Skeletal muscle cell (primary cell): ENCODE results near the gene WNT8B.

ENCODE experiments used
- DNase-seq: peaks from one replicate; pipeline ENCODE4 v3.0.0-alpha.2; 2010; ENCODE audit warnings: low read depth
- H3K4me3 ChIP-seq: 2 replicates; pipeline ENCODE4 v1.5.1; 2011; ENCODE audit warnings: low read depth, mild to moderate bottlenecking, control low read depth, low read length, moderate library complexity

WNT8B gene

GRCh38 chr10:100482181-100482833, 19.5 kb downstream of the WNT8B start:
- no peak for DNase-seq
- H3K4me3 ChIP-seq, result peak overlapping the region; percentile 46

- peak overlapping the region; percentile 46 for H3K4me3 ChIP-seq
Measured at GRCh38 chr10:100482834-100483185, 20.0 kb downstream of the WNT8B start.

DNA sequence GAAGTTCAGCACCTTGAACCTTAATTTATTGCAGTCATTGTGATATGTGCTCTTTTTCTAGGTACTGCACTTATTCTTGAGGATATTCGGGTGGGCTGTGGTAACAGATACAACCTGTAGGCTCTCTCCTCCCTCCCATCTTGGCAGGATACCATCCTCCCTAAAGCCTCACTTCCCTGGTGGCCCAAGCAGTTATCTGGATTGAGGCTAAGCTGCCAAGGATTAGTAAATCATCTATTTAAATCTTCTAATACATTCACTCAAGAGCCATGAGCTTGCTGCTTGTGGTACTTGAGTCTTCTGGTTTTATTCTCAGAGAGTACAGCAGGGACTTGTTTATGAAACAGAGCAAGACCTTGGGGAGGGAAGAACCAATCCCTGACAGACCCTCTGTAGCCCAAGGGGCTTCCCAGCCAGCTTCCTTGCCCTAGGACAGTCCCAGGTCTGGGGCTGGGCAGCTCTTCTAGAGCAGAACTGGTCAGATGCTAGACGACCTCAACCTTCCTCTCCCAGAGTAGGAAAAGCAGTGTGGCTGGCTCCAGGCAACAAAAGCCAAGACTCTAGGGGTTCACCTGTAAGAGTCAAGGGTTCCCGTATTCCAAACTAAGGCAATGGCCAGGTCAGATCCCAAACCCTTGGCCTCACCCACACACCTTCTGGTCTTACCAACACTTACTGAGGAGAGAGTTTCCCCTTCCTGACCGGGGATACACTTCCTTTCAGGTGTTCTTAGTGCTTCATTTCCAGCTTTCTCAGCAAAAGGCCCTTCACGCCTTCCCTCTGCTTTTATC, 21.3 kb downstream of the WNT8B start:
- DNase-seq, result no peak
- no peak overlapping the region for H3K4me3 ChIP-seq

More at GRCh38 chr10:100482834-100483185, 20.0 kb downstream of the WNT8B start:
- DNase-seq, result no peak

GRCh38 chr10:100485366-100485765, 22.6 kb downstream of the WNT8B start:
- no peak for DNase-seq

DNA sequence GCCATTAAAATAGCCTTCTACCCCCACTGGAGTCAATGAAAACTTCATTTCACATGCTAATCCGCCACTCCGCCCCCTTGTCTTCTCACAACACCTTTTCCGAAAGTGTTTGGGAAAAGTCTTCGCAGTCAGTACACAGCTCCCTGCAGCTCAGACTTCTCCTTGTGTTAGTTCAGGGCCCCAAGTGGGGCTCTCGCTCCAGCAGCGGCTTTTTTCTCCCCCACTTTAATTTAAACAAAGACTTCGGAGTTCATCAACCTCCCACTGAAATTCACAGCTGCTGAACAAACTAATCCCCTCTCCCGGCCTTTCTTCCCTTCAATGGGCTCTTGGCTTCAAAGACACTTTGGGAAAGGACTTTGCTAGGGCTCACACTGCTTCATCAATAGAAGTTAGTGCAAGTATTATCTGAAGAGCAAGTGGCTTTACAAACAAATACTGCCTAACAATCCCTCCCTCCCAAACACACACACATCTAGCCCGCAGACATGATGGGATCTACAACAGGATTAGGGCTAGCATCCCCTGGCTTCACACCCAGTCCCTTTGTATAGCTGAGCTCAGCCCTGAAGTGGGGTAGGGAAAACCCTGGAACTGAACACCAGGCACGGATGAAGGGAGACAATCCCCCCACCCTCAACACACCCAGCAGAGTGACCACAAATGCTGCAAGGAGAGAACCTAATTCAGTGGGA, 23.1 kb downstream of the WNT8B start:
- DNase-seq, result no peak
- no peak overlapping the region for H3K4me3 ChIP-seq

More at GRCh38 chr10:100485366-100485765, 22.6 kb downstream of the WNT8B start:
- H3K4me3 ChIP-seq, result no peak overlapping the region

DNA sequence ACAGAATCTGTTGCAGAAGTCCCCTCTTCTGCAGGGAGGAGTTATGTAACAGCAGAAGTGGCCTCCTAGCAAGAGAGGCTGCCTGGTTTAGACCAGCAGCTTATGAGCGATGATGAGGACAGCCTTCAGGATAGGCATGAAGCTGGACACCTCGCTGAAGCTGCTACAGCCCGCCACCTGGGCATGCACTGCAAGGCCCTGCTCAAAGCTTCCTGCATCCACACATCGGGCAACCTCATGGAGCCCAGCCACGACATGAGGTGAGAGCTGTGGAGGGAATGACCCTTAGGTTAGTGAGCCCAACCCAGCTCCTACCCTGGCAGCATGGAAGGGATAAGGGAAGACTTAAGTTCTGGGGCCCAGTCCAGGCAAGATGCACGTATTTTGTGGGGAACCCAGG, 24.7 kb downstream of the WNT8B start:
- no peak overlapping the region for H3K4me3 ChIP-seq
- DNase-seq, result no peak

- H3K4me3 ChIP-seq, result no peak overlapping the region
- DNase-seq, result no peak
Measured at GRCh38 chr10:100489396-100489795, 26.6 kb downstream of the WNT8B start.

- no peak for DNase-seq
- no peak overlapping the region for H3K4me3 ChIP-seq
Measured at GRCh38 chr10:100490531-100490930, 27.7 kb downstream of the WNT8B start.

DNA sequence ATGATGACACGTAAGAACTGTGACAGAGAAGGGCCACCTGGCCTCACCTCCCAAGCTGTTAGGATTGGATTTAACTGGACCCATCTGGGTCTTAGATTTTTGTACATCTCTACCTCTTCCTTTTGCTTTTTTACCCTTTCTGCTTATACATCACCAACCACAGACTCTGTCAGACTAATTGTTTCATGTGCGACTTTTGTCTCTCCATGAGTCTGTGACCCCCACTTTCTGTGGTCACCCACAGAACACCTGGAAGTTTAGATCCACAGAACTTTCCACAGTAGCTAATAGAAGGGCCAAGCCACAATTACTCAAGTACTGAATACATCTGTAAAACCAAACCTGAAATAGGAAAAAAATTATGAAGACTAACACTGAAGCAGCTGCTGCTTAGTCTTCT, 33.8 kb downstream of the WNT8B start:
- no peak for DNase-seq

DNA sequence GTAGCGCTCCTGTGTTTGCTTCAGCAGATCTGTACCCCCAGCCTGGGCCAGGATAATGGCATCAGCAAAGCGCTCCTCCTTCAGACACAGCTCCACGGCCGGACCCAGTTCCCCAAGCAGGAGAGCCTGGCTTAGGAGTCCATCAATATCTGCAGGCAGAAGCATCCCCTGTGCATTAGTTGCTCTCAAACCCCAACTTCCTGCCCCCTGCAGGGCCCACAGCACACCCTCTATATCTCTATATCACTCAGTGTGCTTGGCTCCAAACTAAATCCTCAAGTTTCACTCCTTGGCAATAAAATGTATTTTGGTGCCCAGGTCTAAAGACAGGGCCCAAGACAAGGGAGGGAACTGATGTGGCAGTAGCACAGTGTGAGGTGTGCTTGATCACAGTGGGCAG, 35.2 kb downstream of the WNT8B start:
- no peak for DNase-seq

More for the DNA sequence above, 33.8 kb downstream of the WNT8B start:
- no peak overlapping the region for H3K4me3 ChIP-seq

DNA sequence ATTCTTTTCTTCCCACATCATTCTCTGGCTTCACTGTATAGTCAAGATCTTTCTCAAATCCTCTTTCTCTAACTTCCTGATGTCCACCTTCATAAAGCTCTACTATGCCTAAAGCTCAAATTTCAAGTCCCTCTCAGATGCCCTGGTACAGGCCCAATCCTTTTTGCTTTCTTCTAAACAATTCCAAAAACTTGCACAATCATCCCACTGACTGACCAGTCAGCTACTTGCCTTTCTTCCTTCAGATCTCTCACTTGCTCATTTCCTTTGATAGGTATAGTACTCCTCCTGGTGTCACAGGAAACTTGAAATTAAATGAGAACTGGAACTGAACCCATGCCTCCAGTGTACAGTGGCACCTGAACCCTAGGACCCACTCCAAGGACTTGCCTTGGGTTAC, 38.6 kb downstream of the WNT8B start:
- DNase-seq, result no peak
- H3K4me3 ChIP-seq, result no peak overlapping the region

More for the DNA sequence above, 35.2 kb downstream of the WNT8B start:
- H3K4me3 ChIP-seq, result no peak overlapping the region

DNA sequence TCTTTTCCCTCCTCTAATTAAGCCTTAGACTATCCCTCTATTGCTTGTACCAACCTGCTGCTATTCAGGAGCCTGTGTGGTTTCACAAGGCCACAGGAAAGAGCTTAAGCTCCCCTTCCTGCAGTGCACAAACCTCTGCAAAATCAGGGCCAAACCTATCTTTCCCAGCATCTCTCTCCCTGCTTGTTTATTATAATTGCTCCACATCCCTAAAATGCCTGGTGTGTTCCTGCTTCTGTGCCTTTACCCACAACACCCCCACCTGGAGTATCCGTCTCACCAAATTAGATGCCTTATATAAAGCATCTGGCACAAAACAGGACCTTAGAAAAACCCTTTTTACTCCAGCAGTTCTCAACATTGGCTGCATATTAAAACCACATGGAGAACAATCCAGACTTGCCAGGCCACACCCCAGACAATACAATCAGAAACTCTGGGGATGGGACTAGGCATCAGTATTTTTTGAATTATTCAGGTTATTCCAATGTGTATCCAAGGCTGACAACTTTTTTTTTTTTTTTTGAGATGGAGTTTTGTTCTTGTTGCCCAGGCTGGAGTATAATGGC, 40.2 kb downstream of the WNT8B start:
- no peak for DNase-seq
- H3K4me3 ChIP-seq, result no peak overlapping the region

- DNase-seq, result no peak
Measured at GRCh38 chr10:100504096-100504495, 41.3 kb downstream of the WNT8B start.

DNA sequence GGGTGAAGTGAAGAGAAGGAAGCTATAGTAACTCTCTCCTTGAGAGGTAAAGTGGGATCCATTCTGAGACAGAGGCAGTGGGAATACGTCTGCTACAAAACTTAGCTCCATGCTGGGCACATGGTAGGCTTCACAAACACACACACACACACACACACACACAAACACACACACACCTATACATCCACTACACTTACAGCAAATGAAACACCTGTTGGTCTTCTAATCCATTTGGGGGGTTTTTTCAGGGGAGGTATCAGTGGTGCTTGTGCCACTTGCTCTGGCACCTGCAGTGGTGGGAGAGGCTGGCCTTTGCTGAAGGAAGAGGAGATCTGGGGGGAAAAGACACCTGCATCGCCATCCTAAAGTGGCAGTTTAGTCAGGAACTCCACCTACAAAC, 42.4 kb downstream of the WNT8B start:
- DNase-seq, result no peak
- H3K4me3 ChIP-seq, result no peak overlapping the region

More at GRCh38 chr10:100504096-100504495, 41.3 kb downstream of the WNT8B start:
- H3K4me3 ChIP-seq, result no peak overlapping the region

DNA sequence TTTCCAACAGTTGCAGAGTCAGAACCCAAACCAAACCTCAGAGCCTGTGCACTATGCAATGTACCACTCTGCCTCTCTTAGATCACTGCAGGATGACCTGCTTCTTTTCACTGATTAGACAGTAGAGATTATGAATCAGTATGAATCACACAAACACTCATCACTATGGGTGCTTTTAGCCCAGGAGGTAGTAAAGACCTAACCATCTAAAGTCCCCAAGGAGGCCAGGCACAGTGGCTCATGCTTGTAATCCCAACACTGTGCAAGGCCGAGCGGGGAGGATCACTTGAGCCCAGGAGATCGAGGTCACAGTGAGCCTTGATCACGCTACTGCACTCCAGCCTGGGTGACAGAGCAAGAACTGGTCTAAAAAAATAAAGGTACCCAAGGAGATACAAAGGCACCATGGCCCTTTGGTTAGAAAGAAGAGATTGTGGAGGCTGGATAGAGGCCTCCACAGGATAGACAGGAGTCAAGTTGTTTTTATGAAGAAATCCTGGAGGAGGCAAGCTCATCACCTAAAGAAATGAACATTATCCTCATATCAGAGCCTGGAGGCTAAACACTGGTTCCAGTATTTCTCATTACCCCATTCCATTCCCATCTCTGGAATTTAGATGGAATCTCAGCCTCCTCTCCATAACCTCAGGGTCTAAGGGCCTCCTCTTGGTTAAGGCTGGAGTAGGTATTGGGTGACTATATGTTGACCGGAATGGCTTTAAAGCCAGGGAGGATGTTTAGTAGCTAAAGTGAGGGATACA, 44.0 kb downstream of the WNT8B start:
- DNase-seq, result peak; percentile 53

DNA sequence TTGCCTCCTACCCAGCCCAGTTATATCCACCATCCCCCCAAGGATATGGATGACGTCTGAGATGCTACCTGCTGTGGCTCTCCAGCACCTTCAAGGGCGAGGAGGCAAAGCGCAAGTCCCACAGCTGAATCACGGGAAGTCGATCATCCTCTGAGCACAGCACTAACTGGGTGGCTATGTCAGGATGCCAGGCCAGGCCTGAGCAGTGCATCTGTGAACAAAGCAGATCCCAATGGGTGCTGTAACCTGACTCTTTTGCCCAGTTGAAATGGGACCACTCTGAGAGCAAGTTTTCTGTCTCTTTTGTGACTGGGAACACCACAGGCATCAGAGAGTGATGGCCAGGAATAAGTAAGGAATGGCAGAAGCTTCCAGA, 44.5 kb downstream of the WNT8B start:
- DNase-seq, result no peak
- no peak overlapping the region for H3K4me3 ChIP-seq

More for the DNA sequence above, 44.0 kb downstream of the WNT8B start:
- H3K4me3 ChIP-seq, result no peak overlapping the region

DNA sequence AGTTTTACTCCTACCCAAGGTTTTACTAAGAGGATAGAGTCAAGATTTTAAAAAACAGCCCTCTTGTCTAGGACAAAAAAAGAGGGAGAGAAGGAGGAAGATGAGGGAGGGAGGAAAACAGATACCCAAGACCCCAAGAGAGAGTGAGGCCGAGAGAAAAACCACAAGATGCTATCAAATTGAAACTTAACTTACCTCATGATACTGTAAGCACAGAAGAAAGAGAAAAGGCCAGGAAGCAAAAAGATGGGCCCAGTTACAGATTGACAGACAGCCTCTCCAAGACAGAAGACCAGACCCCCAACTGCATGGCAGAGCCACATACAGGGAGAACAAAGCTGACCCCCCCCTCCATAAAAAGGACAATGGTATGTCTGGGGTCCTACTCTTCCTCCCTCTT, 45.5 kb downstream of the WNT8B start:
- no peak for DNase-seq
- H3K4me3 ChIP-seq, result no peak overlapping the region

GRCh38 chr10:100508691-100509150, 45.9 kb downstream of the WNT8B start:
- no peak for DNase-seq
- no peak overlapping the region for H3K4me3 ChIP-seq

DNA sequence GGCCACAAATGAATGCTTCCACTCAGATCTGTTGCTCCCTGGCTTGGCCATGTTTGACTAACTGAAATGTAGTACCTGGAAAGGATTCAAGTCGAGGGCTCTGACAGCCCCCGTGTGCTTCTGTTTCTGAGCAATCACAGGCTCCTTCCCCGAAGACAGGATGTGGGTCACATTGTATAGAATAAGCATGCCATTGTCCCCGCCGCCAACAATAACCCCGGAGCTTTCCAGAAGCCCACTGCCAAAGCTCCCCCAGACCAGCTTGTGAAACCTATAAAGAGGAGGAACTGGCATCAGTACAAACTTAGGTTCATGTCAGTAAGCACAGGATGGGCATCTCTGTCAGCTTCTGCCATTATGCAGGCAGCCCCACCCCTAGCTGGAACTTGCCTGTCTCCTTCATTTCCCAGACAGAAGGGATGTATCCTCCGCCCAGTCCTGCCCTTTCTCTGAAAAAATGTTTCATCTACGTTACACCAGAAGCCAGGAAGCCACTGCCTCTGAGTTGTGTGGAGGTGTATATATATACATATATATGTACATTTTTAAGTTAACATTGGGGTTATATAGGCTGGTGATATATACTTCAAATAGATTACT, 46.5 kb downstream of the WNT8B start:
- DNase-seq, result no peak
- no peak overlapping the region for H3K4me3 ChIP-seq
